Hematopoietic multipotent progenitor cell treated with erythropoietin and hydrocortisone succinate and interleukin-3 and kit ligand, for 15 days (in vitro differentiated cells): ENCODE data around the gene TSC1.

ENCODE experiments used
- DNase-seq: peaks from one replicate; pipeline ENCODE4 v3.0.0-alpha.2; 2015; ENCODE audit warnings: low spot score

Gene TSC1

GRCh38 chr9:132888151-132888550 lies 56.3 kb downstream of the TSC1 start:
- DNase-seq: no peak

- DNase-seq: no peak
These were observed 57.0 kb downstream of the TSC1 start for GRCh38 chr9:132887181-132888120.

GRCh38 chr9:132886334-132886725 lies 58.1 kb downstream of the TSC1 start:
- no peak for DNase-seq

GRCh38 chr9:132885720-132886333 lies 58.6 kb downstream of the TSC1 start:
- no peak for DNase-seq

GRCh38 chr9:132883349-132884294 lies 60.8 kb downstream of the TSC1 start:
- DNase-seq: no peak

GRCh38 chr9:132882616-132883015 lies 61.8 kb downstream of the TSC1 start:
- no peak for DNase-seq

- DNase-seq: no peak
These were observed 62.6 kb downstream of the TSC1 start for GRCh38 chr9:132881826-132882225.

- DNase-seq: no peak
These were observed 64.1 kb downstream of the TSC1 start for GRCh38 chr9:132880324-132880661.

GRCh38 chr9:132879457-132880323 lies 64.7 kb downstream of the TSC1 start:
- DNase-seq: no peak

GRCh38 chr9:132878695-132879456 lies 65.5 kb downstream of the TSC1 start, which contains the start of gene SPACA9:
TSS of gene SPACA9 (plus strand) at chr9:132878898. CDS start at chr9:132883948, 5,050 bp downstream.
- peak; percentile 15 for DNase-seq

- DNase-seq: peak; percentile 81
These were observed 66.4 kb downstream of the TSC1 start, which contains the start of gene AK8 for GRCh38 chr9:132877824-132878694. TSS of gene AK8 (minus strand) at chr9:132878284. CDS start at chr9:132878255, 29 bp downstream.

GRCh38 chr9:132877458-132877823 lies 67.0 kb downstream of the TSC1 start:
- DNase-seq: no peak

GRCh38 chr9:132876849-132877248 lies 67.6 kb downstream of the TSC1 start:
- DNase-seq: no peak

GRCh38 chr9:132875159-132875558 lies 69.3 kb downstream of the TSC1 start:
- DNase-seq: no peak

GRCh38 chr9:132873403-132873802 lies 71.0 kb downstream of the TSC1 start:
- no peak for DNase-seq

GRCh38 chr9:132869266-132869665 lies 75.2 kb downstream of the TSC1 start:
- no peak for DNase-seq

- DNase-seq: no peak
These were observed 77.5 kb downstream of the TSC1 start for GRCh38 chr9:132866898-132867297.

- no peak for DNase-seq
These were observed 79.7 kb downstream of the TSC1 start for GRCh38 chr9:132864691-132865090.

- DNase-seq: no peak
These were observed 80.1 kb downstream of the TSC1 start for GRCh38 chr9:132864277-132864676.
